ENCODE results near the gene PRSS53. TPM values are rescaled to one million over a fixed set of nuclear protein-coding genes. Genes with fewer than 3 reads are reported as not detected.

PRSS53 gene
- total RNA-seq, 1 donor from 2014 or later, result 2.8 TPM

DNA sequence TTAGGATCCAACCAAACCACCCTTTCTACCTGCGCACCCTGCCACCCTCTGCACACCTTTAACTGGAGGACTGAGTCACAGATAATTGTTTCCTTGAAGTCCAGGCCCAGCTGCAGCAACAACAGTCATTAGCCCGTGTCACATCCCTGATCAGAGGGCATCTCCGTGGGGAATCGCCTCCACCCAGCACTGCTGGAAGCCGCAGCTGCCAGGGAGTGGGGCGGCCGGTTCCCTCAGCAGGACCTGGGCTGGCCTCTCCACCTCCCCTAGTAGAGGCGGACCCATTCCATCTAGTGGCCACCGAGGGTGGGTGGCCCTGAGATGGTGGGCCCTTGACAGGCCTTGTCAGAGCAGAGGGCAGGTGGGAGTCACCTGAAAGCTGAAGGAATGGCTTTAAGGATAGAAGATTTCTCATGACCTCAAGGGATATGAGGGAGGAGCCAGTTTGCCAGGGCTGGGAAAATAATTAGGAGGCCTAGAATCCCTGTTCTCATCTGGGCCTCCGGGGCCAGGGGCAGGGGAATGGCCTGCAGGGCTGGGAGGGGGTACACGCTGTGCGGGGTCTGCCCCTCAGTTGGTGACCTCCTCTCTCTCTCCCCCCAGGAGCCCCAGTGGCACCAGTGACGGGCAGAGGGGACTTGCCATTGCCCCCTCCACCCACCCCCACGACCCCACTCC, 6.2 kb downstream of the PRSS53 start:
- DNase-seq (ENCODE audit: extremely low spot score, unreplicated experiment), result no peak
- Mint-ChIP-seq H3K27me3 (ENCODE audit: unreplicated experiment) (no peaks in the 10 kb centered on the region), H3K9me3 (ENCODE audit: unreplicated experiment) (no peaks in the 10 kb centered on the region), H3K4me3 (ENCODE audit: unreplicated experiment) (no peak overlapping the region), H3K4me1 (ENCODE audit: unreplicated experiment) (peaks cover 2% of the 10 kb centered on the region), H3K27ac (ENCODE audit: unreplicated experiment) (no peak overlapping the region), H3K36me3 (ENCODE audit: unreplicated experiment) (peaks cover 25% of the 10 kb centered on the region)
- TF ChIP-seq, protein P1, sequence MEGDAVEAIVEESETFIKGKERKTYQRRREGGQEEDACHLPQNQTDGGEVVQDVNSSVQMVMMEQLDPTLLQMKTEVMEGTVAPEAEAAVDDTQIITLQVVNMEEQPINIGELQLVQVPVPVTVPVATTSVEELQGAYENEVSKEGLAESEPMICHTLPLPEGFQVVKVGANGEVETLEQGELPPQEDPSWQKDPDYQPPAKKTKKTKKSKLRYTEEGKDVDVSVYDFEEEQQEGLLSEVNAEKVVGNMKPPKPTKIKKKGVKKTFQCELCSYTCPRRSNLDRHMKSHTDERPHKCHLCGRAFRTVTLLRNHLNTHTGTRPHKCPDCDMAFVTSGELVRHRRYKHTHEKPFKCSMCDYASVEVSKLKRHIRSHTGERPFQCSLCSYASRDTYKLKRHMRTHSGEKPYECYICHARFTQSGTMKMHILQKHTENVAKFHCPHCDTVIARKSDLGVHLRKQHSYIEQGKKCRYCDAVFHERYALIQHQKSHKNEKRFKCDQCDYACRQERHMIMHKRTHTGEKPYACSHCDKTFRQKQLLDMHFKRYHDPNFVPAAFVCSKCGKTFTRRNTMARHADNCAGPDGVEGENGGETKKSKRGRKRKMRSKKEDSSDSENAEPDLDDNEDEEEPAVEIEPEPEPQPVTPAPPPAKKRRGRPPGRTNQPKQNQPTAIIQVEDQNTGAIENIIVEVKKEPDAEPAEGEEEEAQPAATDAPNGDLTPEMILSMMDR (IDR thresholded peaks at IDR 0.05), result no peak

GRCh38 chr16:31081428-31082351, 7.1 kb downstream of the PRSS53 start:
- TF ChIP-seq, protein P1 (IDR thresholded peaks at IDR 0.05), result no peak
- Mint-ChIP-seq H3K9me3 (ENCODE audit: unreplicated experiment) (no peaks in the 10 kb centered on the region), H3K27me3 (ENCODE audit: unreplicated experiment) (no peaks in the 10 kb centered on the region), H3K27ac (ENCODE audit: unreplicated experiment) (no peak overlapping the region), H3K36me3 (ENCODE audit: unreplicated experiment) (peaks cover 25% of the 10 kb centered on the region), H3K4me3 (ENCODE audit: unreplicated experiment) (no peak overlapping the region), H3K4me1 (ENCODE audit: unreplicated experiment) (peaks cover 2% of the 10 kb centered on the region)
- DNase-seq (ENCODE audit: extremely low spot score, unreplicated experiment), result no peak

DNA sequence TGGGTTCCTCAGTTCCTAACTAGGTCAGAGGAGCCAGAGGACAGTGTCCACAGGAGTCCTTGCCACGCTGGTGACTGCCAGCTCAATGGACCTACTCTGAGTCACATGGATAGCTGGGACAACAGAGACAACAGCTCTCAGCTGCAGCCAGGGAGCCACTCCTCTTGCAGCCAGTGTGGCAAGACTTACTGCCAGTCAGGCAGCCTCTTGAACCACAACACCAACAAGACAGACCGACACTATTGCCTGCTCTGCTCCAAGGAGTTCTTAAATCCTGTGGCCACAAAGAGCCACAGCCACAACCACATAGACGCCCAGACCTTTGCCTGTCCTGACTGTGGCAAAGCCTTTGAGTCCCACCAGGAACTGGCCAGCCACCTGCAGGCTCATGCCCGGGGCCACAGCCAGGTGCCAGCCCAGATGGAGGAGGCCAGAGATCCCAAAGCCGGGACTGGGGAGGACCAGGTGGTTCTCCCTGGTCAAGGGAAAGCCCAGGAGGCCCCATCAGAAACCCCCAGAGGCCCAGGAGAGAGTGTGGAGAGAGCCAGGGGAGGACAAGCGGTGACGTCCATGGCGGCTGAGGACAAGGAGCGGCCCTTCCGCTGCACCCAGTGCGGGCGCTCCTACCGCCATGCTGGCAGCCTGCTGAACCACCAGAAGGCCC, 7.9 kb downstream of the PRSS53 start:
- H3K4me3 Mint-ChIP-seq (ENCODE audit: unreplicated experiment), result no peak overlapping the region
- DNase-seq (ENCODE audit: extremely low spot score, unreplicated experiment), result no peak
- no peak overlapping the region for H3K27ac Mint-ChIP-seq (ENCODE audit: unreplicated experiment)
- no peaks in the 10 kb centered on the region for H3K27me3 Mint-ChIP-seq (ENCODE audit: unreplicated experiment)
- H3K4me1 Mint-ChIP-seq (ENCODE audit: unreplicated experiment), result peaks cover 2% of the 10 kb centered on the region
- no peaks in the 10 kb centered on the region for H3K9me3 Mint-ChIP-seq (ENCODE audit: unreplicated experiment)
- TF ChIP-seq, protein P1 (IDR thresholded peaks at IDR 0.05), result no peak
- peaks cover 25% of the 10 kb centered on the region for H3K36me3 Mint-ChIP-seq (ENCODE audit: unreplicated experiment)

GRCh38 chr16:31080035-31080629, 8.6 kb downstream of the PRSS53 start:
- Mint-ChIP-seq H3K4me1 (ENCODE audit: unreplicated experiment) (peaks cover 5% of the 10 kb centered on the region), H3K27me3 (ENCODE audit: unreplicated experiment) (no peaks in the 10 kb centered on the region), H3K27ac (ENCODE audit: unreplicated experiment) (no peak overlapping the region), H3K9me3 (ENCODE audit: unreplicated experiment) (no peaks in the 10 kb centered on the region), H3K4me3 (ENCODE audit: unreplicated experiment) (no peak overlapping the region), H3K36me3 (ENCODE audit: unreplicated experiment) (peaks cover 23% of the 10 kb centered on the region)
- TF ChIP-seq, protein P1 (IDR thresholded peaks at IDR 0.05), result no peak
- DNase-seq (ENCODE audit: extremely low spot score, unreplicated experiment), result no peak
